Smooth muscle cell (in vitro differentiated cells): ENCODE measurements around the gene LRP1B. TPM values are rescaled to one million over a fixed set of nuclear protein-coding genes. Genes with fewer than 3 reads are reported as not detected.

Experiments used
- DNase-seq: peaks from one replicate; lab custom pipeline; 2025; ENCODE audit not compliant: unreplicated experiment; lab: John Stamatoyannopoulos, UW
- H2AFZ ChIP-seq: fragments of 200-600 bp; sonication (generic); 2 replicates; pipeline ENCODE4 v1.6.0; 2016; ENCODE audit warnings: antibody characterized with exemption, low read depth, mild to moderate bottlenecking
- H3F3A ChIP-seq: fragments of 200-600 bp; sonication (generic); 2 replicates; pipeline ENCODE4 v1.6.0; 2017; ENCODE audit warnings: antibody characterized with exemption, low read depth
- H3K27ac ChIP-seq: fragments of 200-600 bp; sonication (generic); 2 replicates; pipeline ENCODE4 v1.5.1; 2016; ENCODE audit warnings: low read depth, mild to moderate bottlenecking
- H3K27me3 ChIP-seq: fragments of 200-600 bp; sonication (generic); 2 replicates; pipeline ENCODE4 v1.6.1; 2016; ENCODE audit warnings: low read depth, mild to moderate bottlenecking
- H3K36me3 ChIP-seq: fragments of 200-600 bp; sonication (generic); 2 replicates; pipeline ENCODE4 v1.5.1; 2016; ENCODE audit warnings: low read depth
- H3K4me1 ChIP-seq: fragments of 200-600 bp; sonication (generic); 2 replicates; pipeline ENCODE4 v1.5.1; 2016; ENCODE audit warnings: low read depth
- H3K4me2 ChIP-seq: fragments of 200-600 bp; sonication (generic); 2 replicates; pipeline ENCODE4 v1.6.0; 2016; ENCODE audit warnings: mild to moderate bottlenecking
- H3K4me3 ChIP-seq: fragments of 200-600 bp; sonication (generic); 2 replicates; pipeline ENCODE4 v1.5.1; 2016; ENCODE audit warnings: mild to moderate bottlenecking
- H3K79me2 ChIP-seq: fragments of 200-600 bp; sonication (generic); 2 replicates; pipeline ENCODE4 v1.6.0; 2016; ENCODE audit warnings: low read depth, mild to moderate bottlenecking
- H3K9ac ChIP-seq: fragments of 200-600 bp; sonication (generic); 2 replicates; pipeline ENCODE4 v1.6.0; 2016; ENCODE audit warnings: low read depth
- H3K9me3 ChIP-seq: fragments of 200-600 bp; sonication (generic); replicated peaks from 2 replicates; pipeline ENCODE4 v1.5.1; 2016; ENCODE audit warnings: low read depth
- H4K20me1 ChIP-seq: fragments of 200-600 bp; sonication (generic); 2 replicates; pipeline ENCODE4 v1.6.0; 2016; ENCODE audit warnings: low read depth
- CTCF ChIP-seq: fragments of 200-600 bp; sonication (generic); IDR thresholded peaks from 2 replicates; pipeline ENCODE4 v1.5.1; 2017; ENCODE audit warnings: borderline replicate concordance, mild to moderate bottlenecking, antibody characterized with exemption; ENCODE audit not compliant: insufficient read depth, poor library complexity, severe bottlenecking
- WGBS: methylation state at CpG from one replicate; pipeline ENCODE4 v1.1.7; 2016; ENCODE audit warnings: low lambda C conversion rate; 5-methylcytosine and 5-hydroxymethylcytosine counted together
- polyA plus RNA-seq: library from polyadenylated mRNA; unstranded; fragments of >200 nt; fragmentation: Nextera tagmentation; extraction: Ambion mirVana; gene quantifications from 2 replicates; pipeline ENCODE4 v1.2.1, GENCODE V29; 2016
- total RNA-seq: library from RNA; depleted of rRNA; stranded (reverse); fragments of >200 nt; gene quantifications from 2 replicates; pipeline ENCODE4 v1.2.3, GENCODE V29; 2014

Gene LRP1B
- total and polyA plus RNA-seq, 2 experiments from 2014 or later, result 0.08 to 2.9 TPM

- WGBS, result 64% methylated on average over 3 of the region's 3 CpGs
Measured at GRCh38 chr2:141871913-141872634, 258.7 kb downstream of the LRP1B start.

GRCh38 chr2:141869572-141869971, 261.2 kb downstream of the LRP1B start:
- H3K79me2 ChIP-seq, result no peaks in the 10 kb centered on the region

More at GRCh38 chr2:141871913-141872634, 258.7 kb downstream of the LRP1B start:
- Histone ChIP-seq H3K9ac (no peak overlapping the region), H3K4me2 (no peak overlapping the region), H4K20me1 (no peaks in the 10 kb centered on the region), H3K27ac (no peak overlapping the region), H3F3A (no peaks in the 10 kb centered on the region), H3K9me3 (no peaks in the 10 kb centered on the region), H3K27me3 (no peaks in the 10 kb centered on the region), H3K79me2 (no peaks in the 10 kb centered on the region), H3K36me3 (no peaks in the 10 kb centered on the region), H3K4me3 (no peak overlapping the region), H2AFZ (no peak overlapping the region), H3K4me1 (no peaks in the 10 kb centered on the region)
- TF ChIP-seq CTCF, result no peak
- no peak for DNase-seq

GRCh38 chr2:141863964-141864363, 266.9 kb downstream of the LRP1B start:
- Histone ChIP-seq H3K36me3 (no peaks in the 10 kb centered on the region), H3K27me3 (no peaks in the 10 kb centered on the region), H3K9ac (no peak overlapping the region), H3K4me3 (no peak overlapping the region), H3K4me1 (no peaks in the 10 kb centered on the region), H3K27ac (no peak overlapping the region), H4K20me1 (no peaks in the 10 kb centered on the region), H3K4me2 (no peak overlapping the region), H2AFZ (no peak overlapping the region), H3K9me3 (no peaks in the 10 kb centered on the region), H3F3A (no peaks in the 10 kb centered on the region), H3K79me2 (no peaks in the 10 kb centered on the region)
- DNase-seq, result no peak
- TF ChIP-seq CTCF, result no peak

More at GRCh38 chr2:141869572-141869971, 261.2 kb downstream of the LRP1B start:
- no peaks in the 10 kb centered on the region for H3K9me3 ChIP-seq
- WGBS, result 100% methylated on average over 1 of the region's 1 CpG
- H2AFZ ChIP-seq, result no peak overlapping the region
- TF ChIP-seq CTCF, result no peak
- H3K4me2 ChIP-seq, result no peak overlapping the region
- H4K20me1 ChIP-seq, result no peaks in the 10 kb centered on the region
- no peaks in the 10 kb centered on the region for H3K36me3 ChIP-seq
- DNase-seq, result no peak
- no peak overlapping the region for H3K27ac ChIP-seq
- no peaks in the 10 kb centered on the region for H3F3A ChIP-seq
- H3K27me3 ChIP-seq, result no peaks in the 10 kb centered on the region
- no peak overlapping the region for H3K9ac ChIP-seq
- H3K4me1 ChIP-seq, result no peaks in the 10 kb centered on the region
- no peak overlapping the region for H3K4me3 ChIP-seq

- no peak overlapping the region for H3K9ac ChIP-seq
- H3K9me3 ChIP-seq, result no peaks in the 10 kb centered on the region
- no peaks in the 10 kb centered on the region for H3F3A ChIP-seq
- TF ChIP-seq CTCF, result no peak
- no peak overlapping the region for H3K4me3 ChIP-seq
- no peak overlapping the region for H2AFZ ChIP-seq
- no peaks in the 10 kb centered on the region for H3K4me1 ChIP-seq
- no peaks in the 10 kb centered on the region for H3K27me3 ChIP-seq
- no peaks in the 10 kb centered on the region for H3K79me2 ChIP-seq
- H3K4me2 ChIP-seq, result no peak overlapping the region
- no peak overlapping the region for H3K27ac ChIP-seq
- DNase-seq, result no peak
- H3K36me3 ChIP-seq, result no peaks in the 10 kb centered on the region
- no peaks in the 10 kb centered on the region for H4K20me1 ChIP-seq
- WGBS, result 92% methylated on average over 5 of the region's 5 CpGs
Measured at GRCh38 chr2:141856215-141856919, 274.4 kb downstream of the LRP1B start.
